Measurements from ENCODE around the gene SLC12A4.
"Not testable (repeated sequence)": the region's sequence is repeated elsewhere in the genome, so short reads cannot be mapped to it uniquely, and the experiment has no call there.

The SLC12A4 gene

GRCh38 chr16:67975321-67976105 lies 7.1 kb upstream of the SLC12A4 start:
- no peak for TF ChIP-seq CTCF (IDR thresholded peaks at IDR 0.05; ENCODE audit: low read depth, low read length, missing control alignments)
- no peak for DNase-seq (ENCODE audit: low read depth)
- no peak overlapping the region; the same call in 1 of the 2 replicates for H3K4me3 ChIP-seq (ENCODE audit: low read depth, low read length)

GRCh38 chr16:67972285-67972684 lies 3.8 kb upstream of the SLC12A4 start:
- not testable (repeated sequence) for DNase-seq (ENCODE audit: low read depth); H3K4me3 ChIP-seq (ENCODE audit: low read depth, low read length)

GRCh38 chr16:67971111-67971510 lies 2.7 kb upstream of the SLC12A4 start:
- DNase-seq (ENCODE audit: low read depth) = no peak
- no peak overlapping the region for H3K4me3 ChIP-seq (ENCODE audit: low read depth, low read length)
- TF ChIP-seq CTCF (IDR thresholded peaks at IDR 0.05; ENCODE audit: low read depth, low read length, missing control alignments) = no peak

- no peak for DNase-seq (ENCODE audit: low read depth)
- peak overlapping the region; percentile 85 for H3K4me3 ChIP-seq (ENCODE audit: low read depth, low read length)
- TF ChIP-seq CTCF (IDR thresholded peaks at IDR 0.05; ENCODE audit: low read depth, low read length, missing control alignments) = no peak
Observed at GRCh38 chr16:67969254-67970039, 1.0 kb upstream of the SLC12A4 start.

- no peak for TF ChIP-seq CTCF (IDR thresholded peaks at IDR 0.05; ENCODE audit: low read depth, low read length, missing control alignments)
- H3K4me3 ChIP-seq (ENCODE audit: low read depth, low read length) = peak overlapping the region; percentile 85
- no peak for DNase-seq (ENCODE audit: low read depth)
Observed at GRCh38 chr16:67967958-67968399, 458 bp downstream of the SLC12A4 start.

- TF ChIP-seq CTCF (IDR thresholded peaks at IDR 0.05; ENCODE audit: low read depth, low read length, missing control alignments) = no peak
- no peak for DNase-seq (ENCODE audit: low read depth)
- H3K4me3 ChIP-seq (ENCODE audit: low read depth, low read length) = peak overlapping the region; percentile 85
Observed at GRCh38 chr16:67967183-67967957, 1.1 kb downstream of the SLC12A4 start.
